Stomach (tissue), 9 donors: ENCODE results near the gene TCIRG1. TPM values are rescaled to one million over a fixed set of nuclear protein-coding genes. Genes with fewer than 3 reads are reported as not detected.

Source experiments
- DNase-seq, 2 donors: peaks; one replicate each; pipeline versions ENCODE4 v3.0.0 to v3.0.0-alpha.2; 2013 to 2019
- H3K27ac ChIP-seq, 5 donors: fragments of 200-600 bp in 4 of 5; sonication (generic) in 4 of 5; one replicate each; pipeline ENCODE4 v1.5.1; 2013 to 2019; ENCODE audit warnings: mild to moderate bottlenecking in 1 of 5, moderate library complexity in 1 of 5
- H3K27me3 ChIP-seq, 3 donors: fragments of 200-600 bp; sonication (generic); one replicate each; pipeline ENCODE4 v1.5.1; 2017 to 2019; ENCODE audit warnings: mixed run types in 1 of 3
- H3K36me3 ChIP-seq, 4 donors: fragments of 200-600 bp; sonication (generic); 1 replicate in 3 of 4; 2 replicates in 1 of 4; pipeline ENCODE4 v1.5.1; 2016 to 2019
- H3K4me1 ChIP-seq, 4 donors: fragments of 200-600 bp; sonication (generic); one replicate each; pipeline ENCODE4 v1.5.1; 2016 to 2019
- H3K4me3 ChIP-seq, 4 donors: fragments of 200-600 bp; sonication (generic) in 3 of 4; one replicate each; pipeline ENCODE4 v1.5.1; 2016 to 2019; ENCODE audit warnings: mild to moderate bottlenecking in 1 of 4
- H3K9me3 ChIP-seq, 4 donors: fragments of 200-600 bp; sonication (generic); one replicate each; pipeline ENCODE4 v1.5.1; 2016 to 2019
- CTCF ChIP-seq, 7 experiments: fragments of 450-650 bp in 4 of 7; fragments of 200-600 bp in 3 of 7; sonication (generic) in 3 of 7; IDR thresholded peaks; one replicate each; pipeline ENCODE4 v1.5.1; 2016 to 2019; ENCODE audit warnings: antibody characterized with exemption in 7 of 7, control low read depth in 2 of 7, mild to moderate bottlenecking in 1 of 7
- EP300 ChIP-seq: sonication (generic); formaldehyde crosslinking; IDR thresholded peaks from one replicate; pipeline ENCODE4 v1.6.1; 2017; ENCODE audit warnings: antibody characterized with exemption
- POLR2A ChIP-seq, 4 donors: fragments of 450-650 bp; IDR thresholded peaks; one replicate each; pipeline ENCODE4 v1.6.1; 2016; ENCODE audit warnings: antibody characterized with exemption in 4 of 4, control low read depth in 2 of 4, mild to moderate bottlenecking in 1 of 4, moderate library complexity in 1 of 4
- POLR2AphosphoS5 ChIP-seq, 3 donors: sonication (generic); formaldehyde crosslinking; IDR thresholded peaks; one replicate each; pipeline ENCODE4 v1.6.1; 2016; ENCODE audit warnings: antibody characterized with exemption in 3 of 3
- WGBS, 5 donors: extraction: QIAGEN DNeasy Blood & Tissue Kit in 3 of 5; methylation state at CpG; one replicate each; pipeline versions ENCODE4 v1.1.5 to v1.1.7; 2013 to 2018; 5-methylcytosine and 5-hydroxymethylcytosine counted together
- intact Hi-C: fragments of 100-400 bp; cut with DNase I; formaldehyde crosslinking; loops from one replicate; pipeline ENCODE4 v1.15.1; 2023; ENCODE audit warnings: low total_unique reads
- polyA plus RNA-seq, 3 donors: library from polyadenylated mRNA; stranded (reverse); fragments of 200-250 nt; gene quantifications; one replicate each; pipeline ENCODE4 v1.2.3, GENCODE V29; 2013
- total RNA-seq, 5 donors: library from RNA; depleted of rRNA; stranded (reverse); fragments of >200 nt; gene quantifications; one replicate each; pipeline versions ENCODE4 v1.1.0 to v1.2.3, GENCODE V29; 2014 to 2016
- donor health status: healthy with polysubstance abuse.
- donor health status: Bipolar disorder and iron deficiency.
- donor health status: healthy.

TCIRG1 gene
- total and polyA plus RNA-seq, 8 donors, result 46.3 to 835 (median 192) TPM

DNA sequence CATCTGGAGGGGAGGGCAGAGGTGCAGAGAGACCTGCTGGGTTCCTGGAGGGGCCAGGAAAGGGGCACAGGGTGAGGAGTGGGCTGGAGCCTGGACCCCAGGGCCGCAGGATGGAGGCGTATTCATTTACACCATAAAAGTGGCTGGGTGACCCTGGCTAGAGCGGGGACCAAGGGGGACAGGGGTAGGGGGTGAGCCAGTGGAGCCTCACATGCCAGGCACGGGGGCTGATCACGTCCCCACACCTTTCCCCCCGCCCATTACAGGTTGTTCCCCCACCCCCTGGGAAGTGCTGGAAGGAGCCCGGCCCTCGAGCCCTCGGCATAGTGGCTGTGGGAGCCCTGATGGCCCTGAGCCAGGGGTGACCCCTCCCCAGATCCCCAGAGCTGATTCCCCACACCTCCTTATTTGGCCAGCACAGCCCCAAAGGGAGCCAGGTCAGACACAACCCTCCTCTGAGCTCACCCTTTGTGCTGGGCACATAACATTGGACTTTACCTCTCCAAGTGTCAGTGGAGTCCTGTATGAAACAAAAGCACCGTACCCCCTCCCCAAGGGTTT lies 781 bp downstream of the TCIRG1 start:
- Histone ChIP-seq H3K4me3 (peak overlapping the region; percentile 54 to 76 (median 70)), H3K4me1 (peaks cover 55 to 89% (median 75%) of the 10 kb centered on the region in 4 donors), H3K27me3 (no peaks in the 10 kb centered on the region), H3K27ac (peak overlapping the region; percentile 87 to 93 (median 91)), H3K9me3 (no peaks in the 10 kb centered on the region), H3K36me3 (peaks cover 20 to 55% (median 51%) of the 10 kb centered on the region in 4 donors)
- intact Hi-C loops, result no loop called here
- WGBS, 5 donors, result 11 to 26% (median 17%) methylated on average over 7 to 10 of the region's 10 CpGs
- no peak for TF ChIP-seq EP300
- peak in 1 of 2 donors; percentile 61 for DNase-seq

DNA sequence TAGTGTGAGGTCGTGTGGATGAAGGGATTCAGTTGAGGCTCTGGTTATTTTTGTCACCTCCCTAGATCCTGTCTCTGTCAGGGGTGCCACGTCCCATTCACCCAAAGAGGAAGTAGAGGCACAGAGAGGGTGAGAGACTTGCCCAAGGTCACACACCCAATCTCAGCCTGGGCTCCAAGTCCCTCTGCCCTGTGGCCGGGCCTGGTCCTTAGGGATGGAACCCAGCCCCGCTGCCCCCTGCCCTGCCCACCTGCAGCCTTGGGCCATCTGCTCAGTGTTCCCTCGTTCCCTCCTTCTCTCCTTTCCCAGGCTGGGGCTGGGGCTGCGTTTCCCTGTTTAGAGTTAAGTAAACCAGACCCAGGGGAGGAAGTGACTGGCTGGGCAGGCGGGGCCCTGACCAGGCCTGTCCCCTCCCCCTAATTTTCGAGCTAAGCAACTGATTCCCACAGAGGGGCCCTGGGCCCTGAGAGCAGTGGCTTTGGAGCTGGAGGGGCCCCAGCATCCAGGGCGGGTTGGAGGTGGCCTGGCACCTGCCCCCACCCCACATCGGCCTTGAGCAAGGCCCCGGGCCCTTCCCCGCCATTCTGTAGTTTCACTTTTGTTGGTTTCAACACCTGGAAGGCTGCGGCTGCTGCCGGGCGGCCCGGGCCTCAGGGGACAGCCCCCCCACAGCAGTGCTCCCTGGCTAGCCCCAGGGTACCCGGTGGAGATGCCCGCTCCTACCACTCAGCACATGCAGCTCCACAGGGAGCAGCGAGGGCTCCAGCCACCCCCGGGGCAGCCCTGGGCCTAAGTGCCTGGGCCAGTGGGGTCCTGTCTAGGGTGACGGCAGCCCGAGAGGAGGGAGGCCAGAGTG lies 1.5 kb downstream of the TCIRG1 start:
- H3K9me3 ChIP-seq, result no peaks in the 10 kb centered on the region
- intact Hi-C loops, result no loop called here
- DNase-seq, result peak; percentile 75 to 91
- no peaks in the 10 kb centered on the region for H3K27me3 ChIP-seq
- peak overlapping the region; percentile 87 to 93 (median 91) for H3K27ac ChIP-seq
- H3K4me1 ChIP-seq, result peaks cover 55 to 88% (median 75%) of the 10 kb centered on the region in 4 donors
- H3K4me3 ChIP-seq, result peak overlapping the region; percentile 54 to 76 (median 70)
- TF ChIP-seq CTCF (IDR thresholded peaks at IDR 0.05), result no peak
- no peak for TF ChIP-seq POLR2A (IDR thresholded peaks at IDR 0.05)
- peak in 2 of 3 donors; percentile 55 for TF ChIP-seq POLR2AphosphoS5 (IDR thresholded peaks at IDR 0.05)
- TF ChIP-seq EP300, result no peak
- WGBS, 5 donors, result 4 to 8% (median 7%) methylated on average over 19 to 22 of the region's 22 CpGs
- H3K36me3 ChIP-seq, result peaks cover 28 to 56% (median 51%) of the 10 kb centered on the region in 4 donors

- no peak for TF ChIP-seq CTCF (IDR thresholded peaks at IDR 0.05)
- TF ChIP-seq POLR2A (IDR thresholded peaks at IDR 0.05), result no peak
- TF ChIP-seq POLR2AphosphoS5 (IDR thresholded peaks at IDR 0.05), result no peak
- TF ChIP-seq EP300, result no peak
- 60 to 78% (median 65%) methylated on average over 17 to 23 of the region's 23 CpGs for WGBS, 5 donors
- peaks cover 33 to 56% (median 54%) of the 10 kb centered on the region in 4 donors for H3K36me3 ChIP-seq
- peak overlapping the region; percentile 87 to 93 (median 91) for H3K27ac ChIP-seq
- peak overlapping the region; percentile 54 to 76 (median 70) for H3K4me3 ChIP-seq
- intact Hi-C loops, result no loop called here
- no peak for DNase-seq
- no peaks in the 10 kb centered on the region for H3K27me3 ChIP-seq
- peaks cover 55 to 82% (median 73%) of the 10 kb centered on the region in 4 donors for H3K4me1 ChIP-seq
- H3K9me3 ChIP-seq, result no peaks in the 10 kb centered on the region
These were observed 2.2 kb downstream of the TCIRG1 start for GRCh38 chr11:68040957-68041591.

- TF ChIP-seq CTCF (IDR thresholded peaks at IDR 0.05) (no peak), POLR2AphosphoS5 (IDR thresholded peaks at IDR 0.05) (no peak), POLR2A (IDR thresholded peaks at IDR 0.05) (no peak), EP300 (no peak)
- DNase-seq, result no peak
- intact Hi-C loops, result no loop called here
- Histone ChIP-seq H3K9me3 (no peaks in the 10 kb centered on the region), H3K4me1 (peaks cover 49 to 75% (median 67%) of the 10 kb centered on the region in 4 donors), H3K27me3 (no peaks in the 10 kb centered on the region), H3K4me3 (peak overlapping the region in 2 of 4 donors; percentile 54 to 69), H3K36me3 (peaks cover 40 to 56% (median 54%) of the 10 kb centered on the region in 4 donors), H3K27ac (peak overlapping the region; percentile 87 to 93 (median 91))
- 78 to 86% (median 81%) methylated on average over 9 to 12 of the region's 12 CpGs for WGBS, 5 donors
These were observed 2.9 kb downstream of the TCIRG1 start for GRCh38 chr11:68041617-68042218.
